Activated T-cell treated with anti-CD3 and anti-CD28 coated beads for 24 hours (primary cell): Measurements from ENCODE around the gene MYH9.
"Not testable (repeated sequence)": the region's sequence is repeated elsewhere in the genome, so short reads cannot be mapped to it uniquely, and the experiment has no call there.

Experiments used
- DNase-seq: peaks from one replicate; pipeline ENCODE4 v3.0.0-alpha.2; 2020; ENCODE audit warnings: low read depth

The MYH9 gene

DNA sequence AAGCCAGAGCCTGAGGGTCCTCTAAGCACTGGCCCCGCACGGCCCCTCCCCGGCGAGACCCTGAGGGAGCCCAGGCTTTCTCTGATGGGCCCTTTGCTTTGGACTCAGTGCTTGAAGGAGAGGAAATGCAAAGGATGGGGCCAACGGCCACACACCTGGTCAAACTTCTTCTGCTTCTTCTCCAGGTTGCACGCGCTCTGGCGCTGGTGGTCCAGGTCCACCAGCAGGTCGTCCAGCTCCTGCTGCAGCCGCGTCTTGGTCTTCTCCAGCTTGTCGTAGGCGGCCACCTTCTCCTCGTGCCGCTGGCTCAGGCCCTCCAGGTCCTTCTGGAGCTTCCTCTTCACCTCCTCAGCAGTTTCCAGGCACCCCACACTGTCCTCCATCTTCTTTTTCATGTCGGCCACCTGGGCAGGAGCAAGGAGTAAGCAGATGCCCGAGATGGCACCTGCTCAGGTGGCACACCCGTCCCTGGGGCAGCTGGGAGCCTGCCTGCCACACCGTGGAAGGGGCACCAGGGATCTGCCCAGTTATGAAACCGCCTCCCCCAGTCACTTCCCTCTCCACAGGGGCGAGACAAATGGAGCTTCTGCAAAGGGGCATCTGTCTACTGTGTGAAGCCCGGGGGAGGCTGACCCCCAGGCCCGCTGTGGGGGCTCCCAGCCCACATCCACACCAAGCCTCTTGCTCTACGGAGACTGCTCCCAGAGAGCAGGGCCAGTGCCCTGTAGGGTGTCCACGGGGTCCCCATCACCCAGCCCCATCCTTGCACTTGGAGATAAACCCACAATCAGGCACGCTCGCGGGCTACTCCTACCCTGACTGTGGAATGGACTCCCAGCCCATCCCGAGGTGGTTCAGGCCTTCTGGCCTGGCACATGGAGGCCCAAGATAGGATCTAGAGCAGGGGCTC lies 95.7 kb downstream of the MYH9 start:
- no peak for DNase-seq

DNA sequence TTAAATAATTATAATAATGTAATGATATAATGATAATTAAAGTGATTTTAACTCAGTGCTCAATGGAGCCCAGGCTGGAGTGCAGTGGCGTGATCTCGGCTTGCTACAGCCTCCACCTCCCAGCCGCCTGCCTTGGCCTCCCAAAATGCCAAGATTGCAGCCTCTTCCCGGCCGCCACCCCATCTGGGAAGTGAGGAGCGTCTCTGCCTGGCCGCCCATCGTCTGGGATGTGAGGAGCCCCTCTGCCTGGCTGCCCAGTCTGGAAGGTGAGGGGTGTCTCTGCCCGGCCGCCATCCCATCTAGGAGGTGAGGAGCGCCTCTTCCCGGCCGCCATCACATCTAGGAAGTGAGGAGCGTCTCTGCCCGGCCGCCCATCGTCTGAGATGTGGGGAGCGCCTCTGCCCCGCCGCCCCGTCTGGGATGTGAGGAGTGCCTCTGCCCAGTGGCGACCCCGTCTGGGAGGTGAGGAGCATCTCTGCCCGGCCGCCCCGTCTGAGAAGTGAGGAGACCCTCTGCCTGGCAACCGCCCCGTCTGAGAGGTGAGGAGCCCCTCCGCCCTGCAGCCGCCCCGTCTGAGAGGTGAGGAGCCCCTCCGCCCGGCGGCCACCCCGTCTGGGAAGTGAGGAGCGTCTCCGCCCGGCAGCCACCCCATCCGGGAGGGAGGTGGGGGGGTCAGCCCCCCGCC lies 97.2 kb downstream of the MYH9 start:
- not testable (repeated sequence) for DNase-seq

DNA sequence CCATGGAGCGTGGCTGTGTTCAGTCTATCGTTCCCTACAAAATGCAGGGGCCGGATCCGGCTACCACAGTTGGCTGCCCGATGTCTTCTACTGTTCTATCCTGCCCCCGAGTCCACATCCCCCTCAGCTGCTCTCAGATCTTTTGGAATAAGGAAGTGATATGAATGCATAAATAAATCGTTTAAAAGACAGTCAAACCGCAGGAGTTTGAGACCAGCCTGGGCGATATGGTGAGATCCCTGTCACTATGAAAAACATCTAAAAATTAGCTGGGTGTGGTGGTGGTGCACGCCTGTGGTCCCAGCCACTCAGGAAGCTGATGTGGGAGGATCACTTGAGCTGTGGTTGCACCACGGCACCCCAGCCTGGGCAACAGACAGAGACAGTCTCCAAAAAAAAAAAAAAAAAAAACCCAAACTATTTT lies 97.8 kb downstream of the MYH9 start:
- not testable (repeated sequence) for DNase-seq

DNA sequence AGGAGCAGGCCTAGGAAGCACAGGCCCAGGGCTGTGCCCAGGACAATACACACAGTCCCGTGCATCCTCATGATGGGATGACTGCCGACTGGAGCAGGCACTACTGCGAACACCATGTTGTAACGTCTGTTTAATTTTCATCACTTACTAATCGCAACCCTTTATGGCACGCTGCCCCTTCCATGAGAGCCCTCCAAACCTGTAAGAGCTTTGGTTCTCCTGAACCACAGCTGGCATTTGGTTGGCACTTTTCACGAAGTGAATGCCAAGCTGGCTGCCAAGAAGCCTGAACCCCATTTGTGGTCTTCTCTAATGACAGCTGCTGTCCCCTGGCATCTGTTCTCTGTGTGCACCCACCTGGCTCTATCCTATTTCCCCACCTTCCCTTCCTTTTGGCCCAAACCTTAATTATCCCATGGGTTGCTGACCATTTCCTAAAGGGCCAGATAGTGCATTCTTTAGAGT lies 98.3 kb downstream of the MYH9 start:
- no peak for DNase-seq

DNA sequence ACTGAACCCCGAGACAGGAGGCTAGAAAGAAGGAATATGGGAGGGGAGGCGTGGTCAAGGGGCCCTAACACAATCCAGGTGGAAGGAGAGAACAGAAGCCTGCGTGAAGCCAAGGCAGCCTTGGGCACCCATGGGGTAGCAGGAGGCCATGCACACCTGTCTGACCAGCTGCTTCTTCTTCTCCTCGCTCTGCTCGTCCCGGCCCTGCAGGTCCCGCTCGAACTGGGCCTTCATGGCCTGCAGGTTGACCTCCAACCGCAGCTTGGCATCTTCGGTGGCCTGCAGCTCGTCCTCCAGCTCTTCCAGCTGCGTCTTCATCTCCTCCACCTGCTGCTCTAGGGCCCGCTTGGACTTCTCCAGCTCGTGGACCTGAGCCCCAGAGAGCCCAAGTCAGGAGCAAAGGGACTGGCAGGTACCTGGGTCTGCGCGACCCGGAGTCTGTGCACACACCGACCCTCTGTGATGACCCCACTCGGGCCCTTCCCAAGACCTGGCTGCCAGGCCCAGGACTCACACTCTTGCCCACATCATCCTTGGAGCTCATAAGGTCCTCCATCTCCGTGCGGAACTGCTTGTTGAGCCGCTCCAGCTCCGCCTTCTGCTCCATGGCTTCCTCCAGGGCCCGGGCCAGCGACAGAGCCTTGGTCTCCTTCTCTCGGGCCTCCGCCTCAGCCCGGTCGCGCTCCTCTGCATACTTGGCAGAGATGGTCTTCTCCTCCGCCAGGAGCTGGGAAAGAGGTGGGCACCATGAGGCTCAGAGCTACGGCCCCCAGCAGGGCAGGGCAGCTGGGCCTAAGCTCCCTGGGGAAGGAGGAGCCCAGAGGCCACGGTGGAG lies 99.0 kb downstream of the MYH9 start:
- no peak for DNase-seq

DNA sequence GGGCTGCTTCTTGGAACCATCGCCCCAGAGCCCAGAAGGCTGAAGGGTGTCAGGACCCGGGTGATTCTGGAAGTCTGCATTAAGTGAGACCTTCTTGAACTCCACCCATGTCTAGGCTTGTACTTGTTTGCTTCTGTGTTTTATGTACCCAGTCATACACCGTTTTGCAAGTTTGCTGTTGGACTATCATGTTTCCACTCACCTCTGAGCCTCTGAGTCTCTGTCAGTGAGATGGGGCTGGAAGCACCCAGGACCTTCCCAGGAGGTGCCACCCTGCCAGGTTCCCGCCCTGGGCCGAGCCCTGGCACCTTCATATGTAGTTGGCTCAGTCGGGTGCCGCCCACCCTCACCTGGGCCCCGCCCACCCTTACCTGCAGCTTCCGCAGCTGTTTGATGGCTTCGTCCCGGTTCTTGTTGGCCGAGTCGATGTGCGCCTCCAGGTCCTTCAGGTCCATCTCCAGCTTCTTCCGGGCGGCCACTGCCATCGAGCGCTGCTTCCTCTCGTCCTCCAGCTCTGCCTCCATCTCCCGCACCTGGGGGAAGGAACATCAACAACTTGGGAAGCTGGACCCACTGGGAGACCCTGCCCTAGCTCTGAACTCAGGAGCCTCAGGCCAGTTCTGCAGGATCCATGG lies 99.8 kb downstream of the MYH9 start:
- no peak for DNase-seq

DNA sequence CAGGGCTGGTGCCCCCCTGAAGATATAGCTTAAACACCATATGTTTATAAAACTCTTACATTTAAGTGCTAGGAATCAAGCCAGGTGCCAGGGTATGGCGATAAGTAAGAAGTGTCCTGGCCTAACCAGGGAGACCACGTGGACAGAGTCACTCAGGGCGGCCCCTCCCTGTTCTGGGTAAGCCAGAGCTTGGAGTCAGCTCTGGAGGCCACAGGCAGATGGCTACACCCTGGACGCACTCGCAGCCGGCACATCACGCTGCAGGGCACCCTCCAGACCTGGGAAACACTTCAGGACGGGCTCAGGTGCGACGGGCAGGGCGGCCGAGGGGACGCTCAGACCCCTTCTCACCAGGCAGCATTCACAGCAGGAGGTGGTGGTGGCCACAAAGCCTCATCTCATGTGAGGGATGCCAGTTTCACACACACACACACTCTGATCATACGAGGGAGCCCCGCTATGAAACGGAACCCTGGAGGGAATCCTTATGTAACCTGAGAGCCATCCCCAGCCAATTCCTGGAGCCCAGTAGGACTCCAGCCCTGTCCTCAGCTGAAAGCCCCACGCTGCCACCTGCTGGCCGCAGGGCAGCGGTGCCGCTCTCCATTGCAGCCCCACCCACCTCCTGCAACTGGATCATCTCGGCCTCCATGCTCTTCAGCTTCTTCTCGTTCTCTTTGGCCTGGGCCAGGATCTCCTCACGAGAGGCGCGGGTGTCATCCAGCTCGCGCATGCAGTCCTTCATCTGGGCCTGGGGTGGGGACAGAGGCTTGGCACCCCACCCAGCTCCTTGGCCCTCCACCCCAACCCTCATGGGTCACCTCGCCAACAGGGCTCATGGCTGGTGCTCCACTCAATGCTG lies 101.4 kb downstream of the MYH9 start:
- peak; percentile 58 for DNase-seq

DNA sequence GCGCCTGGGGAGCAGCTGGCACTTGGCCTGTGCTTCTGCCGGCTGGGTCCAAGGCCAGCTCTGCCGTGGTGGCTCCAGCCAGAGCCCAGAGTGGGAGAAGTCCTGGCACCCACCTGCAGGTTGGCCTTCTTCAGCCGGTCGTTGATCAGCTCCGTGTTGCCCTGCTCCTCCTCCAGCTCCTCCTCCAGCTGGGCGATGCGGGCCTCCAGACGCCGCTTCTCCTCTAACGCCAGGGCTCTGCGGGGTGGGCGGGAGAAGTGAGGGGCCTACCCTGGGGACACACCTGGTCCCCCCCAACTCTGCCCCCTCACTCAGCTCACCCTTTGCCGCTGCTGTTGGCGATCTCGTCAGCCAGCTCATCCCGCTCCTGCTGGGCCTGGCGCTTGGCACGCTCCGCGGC lies 102.2 kb downstream of the MYH9 start:
- DNase-seq: no peak

DNA sequence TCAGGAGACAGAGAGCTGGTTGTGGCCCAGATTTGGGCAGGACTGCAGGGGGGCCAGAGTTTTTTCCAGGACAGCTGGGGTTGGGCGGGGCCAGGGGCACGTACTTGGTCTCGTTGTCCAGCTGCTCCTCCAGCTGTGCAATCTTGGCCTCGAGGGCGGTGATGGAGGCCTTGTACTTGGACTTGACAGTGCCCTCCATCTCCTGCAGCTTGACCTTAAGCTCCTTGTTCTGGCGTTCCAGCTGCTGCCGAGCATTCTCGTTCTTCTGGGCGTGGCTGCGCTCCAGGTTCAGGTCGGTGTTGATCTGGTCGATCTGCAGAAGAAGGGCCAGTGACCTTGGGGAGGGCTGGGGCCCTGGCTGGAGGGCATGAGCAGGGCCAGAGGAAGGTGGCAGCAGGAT lies 102.8 kb downstream of the MYH9 start:
- no peak for DNase-seq

DNA sequence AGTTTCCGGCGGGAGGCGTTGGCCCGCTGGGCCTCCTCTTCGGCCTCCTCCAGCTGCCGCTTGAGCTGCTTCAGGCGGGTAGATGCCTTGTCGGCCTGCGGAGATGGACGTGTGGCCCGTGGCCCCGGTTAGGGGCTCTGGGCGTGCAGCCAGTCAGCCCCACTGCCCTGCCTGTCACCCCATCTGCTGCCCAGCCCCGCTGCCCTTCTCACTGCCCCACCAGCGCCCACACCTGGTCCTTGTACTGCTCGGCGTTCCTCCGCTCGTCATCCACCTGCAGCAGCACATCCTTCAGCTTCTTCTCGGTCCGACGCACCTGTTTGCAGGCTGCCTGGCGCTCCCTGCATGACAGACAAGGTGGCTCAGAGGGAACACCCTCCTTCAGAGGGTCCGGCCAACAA lies 103.6 kb downstream of the MYH9 start:
- no peak for DNase-seq

DNA sequence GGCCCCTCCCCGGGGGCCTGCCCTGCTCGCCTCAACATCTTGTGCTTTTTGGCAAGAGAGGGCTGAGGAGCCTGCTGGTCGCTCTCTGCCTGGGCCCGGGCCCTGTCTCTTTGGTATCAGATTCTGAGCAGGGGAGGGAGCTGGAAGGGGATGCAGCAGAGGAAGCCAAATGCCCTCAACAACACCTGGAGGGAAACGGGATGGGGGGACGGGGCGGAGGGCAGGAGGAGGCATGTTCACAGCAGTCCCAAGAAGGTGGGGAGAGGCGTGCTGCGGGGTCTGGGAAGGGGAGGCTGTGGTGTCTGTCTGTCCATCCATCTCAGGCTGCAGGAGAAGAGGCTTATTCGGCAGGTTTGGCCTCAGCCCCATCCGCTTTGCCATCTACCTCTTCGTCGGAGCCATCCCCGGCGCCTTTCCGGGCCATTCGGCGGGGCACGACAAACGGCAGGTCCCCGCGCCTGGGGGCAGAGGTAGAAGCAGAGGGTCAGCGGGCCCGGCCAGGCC lies 105.4 kb downstream of the MYH9 start:
- no peak for DNase-seq

DNA sequence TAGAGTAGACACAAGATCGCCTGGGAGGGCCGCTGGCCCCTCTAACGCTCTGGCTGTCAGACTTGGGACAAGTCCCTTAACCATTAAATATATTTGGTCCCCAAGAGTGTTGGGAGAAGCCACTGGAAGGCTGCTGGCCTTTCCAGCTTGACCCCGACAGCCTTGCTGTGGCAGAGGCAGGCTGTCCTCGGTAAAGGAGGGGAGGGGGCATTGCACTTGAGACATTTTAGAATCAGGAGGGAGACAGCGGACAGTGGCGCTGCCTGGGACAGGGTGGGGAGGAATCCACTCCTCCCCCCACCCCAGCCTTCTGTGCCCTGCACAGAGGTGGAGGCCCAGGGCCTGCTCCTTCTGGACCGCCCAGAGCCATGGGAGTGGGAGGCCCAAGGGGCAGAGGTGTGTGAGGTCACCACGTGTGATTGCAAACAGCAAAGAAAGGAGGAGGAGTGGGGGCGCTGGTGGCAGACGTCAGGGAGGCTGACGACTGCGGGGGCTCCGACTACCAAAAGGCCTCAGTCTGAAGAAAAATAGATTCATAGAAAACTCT lies 105.9 kb downstream of the MYH9 start:
- no peak for DNase-seq

DNA sequence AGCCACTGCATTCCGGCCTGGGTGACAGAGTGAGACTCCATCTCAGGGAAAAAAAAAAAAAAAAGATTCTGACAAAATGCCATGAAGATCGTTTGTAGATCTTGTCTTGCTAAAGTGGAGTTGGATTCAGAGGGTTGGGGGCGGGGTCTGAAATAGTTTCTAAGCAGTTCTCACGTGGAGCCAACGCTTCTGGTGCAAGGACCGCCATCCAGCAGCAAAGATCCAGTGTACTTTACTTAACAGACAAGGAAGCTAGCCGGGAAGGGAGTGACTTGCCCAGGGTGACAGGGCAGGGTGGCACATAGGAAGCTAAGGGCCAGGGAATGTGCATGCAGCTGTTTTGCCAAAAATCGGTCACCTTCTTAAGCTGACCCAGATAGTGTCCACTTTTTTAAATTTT lies 107.4 kb downstream of the MYH9 start:
- no peak for DNase-seq

DNA sequence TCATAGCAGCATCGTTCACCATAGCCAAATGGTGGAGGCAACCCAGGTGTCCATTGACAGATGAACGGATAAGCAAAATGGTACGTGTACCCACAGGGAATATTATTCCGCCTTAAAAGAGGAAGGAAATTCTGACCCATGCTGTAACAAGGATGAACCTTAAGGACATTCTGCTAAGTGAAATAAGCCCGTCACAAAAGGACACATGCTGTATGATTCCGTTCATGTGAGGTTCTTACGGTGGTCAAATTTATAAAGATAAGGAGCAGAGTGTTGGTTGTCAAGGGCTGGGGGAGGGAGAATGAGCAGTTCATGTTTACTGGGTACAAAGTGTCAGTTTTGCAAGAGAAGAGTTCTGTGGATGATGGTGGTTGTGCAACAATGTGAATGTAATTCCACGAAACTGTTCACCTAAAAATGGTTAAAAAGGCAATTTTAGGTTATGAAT lies 108.5 kb downstream of the MYH9 start:
- DNase-seq: no peak

DNA sequence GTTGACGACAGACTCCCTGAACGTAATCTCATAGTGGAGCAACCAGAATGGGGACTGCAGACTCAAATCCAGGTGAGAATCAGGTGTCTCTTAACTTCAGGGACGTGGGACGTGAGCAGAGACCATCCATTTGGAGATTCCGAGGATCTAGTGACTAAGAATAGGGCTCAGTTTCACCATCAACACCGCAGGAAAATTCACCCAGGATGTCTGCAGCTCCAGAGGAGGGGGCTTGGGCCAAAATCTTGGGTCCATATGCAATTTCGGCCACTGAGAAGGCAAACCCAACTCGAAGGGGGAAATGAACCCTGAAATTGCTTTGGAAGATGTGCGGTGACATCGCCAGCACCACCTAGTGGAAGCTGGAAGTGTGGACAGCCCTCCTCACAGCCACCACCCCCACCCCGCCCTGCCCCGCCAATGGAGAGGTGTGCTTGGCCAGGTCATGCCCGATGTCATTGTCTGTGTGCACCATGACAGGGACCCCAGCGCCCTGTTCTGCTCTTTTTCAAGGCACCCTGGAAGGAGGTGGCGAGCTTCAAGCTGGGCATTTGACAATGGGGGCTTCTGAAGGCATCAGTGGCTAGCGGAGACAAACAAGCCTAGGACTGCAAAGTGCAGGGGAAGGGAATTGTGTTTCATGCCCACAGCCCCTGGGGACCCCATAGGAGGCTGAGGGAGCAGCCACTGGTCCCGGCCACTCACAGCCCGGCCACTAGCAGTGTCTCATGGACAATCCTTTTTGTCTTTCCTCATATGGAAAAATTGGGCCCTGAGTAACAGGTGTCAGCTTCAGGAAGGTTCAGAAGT lies 110.1 kb downstream of the MYH9 start:
- peak; percentile 65 for DNase-seq

DNA sequence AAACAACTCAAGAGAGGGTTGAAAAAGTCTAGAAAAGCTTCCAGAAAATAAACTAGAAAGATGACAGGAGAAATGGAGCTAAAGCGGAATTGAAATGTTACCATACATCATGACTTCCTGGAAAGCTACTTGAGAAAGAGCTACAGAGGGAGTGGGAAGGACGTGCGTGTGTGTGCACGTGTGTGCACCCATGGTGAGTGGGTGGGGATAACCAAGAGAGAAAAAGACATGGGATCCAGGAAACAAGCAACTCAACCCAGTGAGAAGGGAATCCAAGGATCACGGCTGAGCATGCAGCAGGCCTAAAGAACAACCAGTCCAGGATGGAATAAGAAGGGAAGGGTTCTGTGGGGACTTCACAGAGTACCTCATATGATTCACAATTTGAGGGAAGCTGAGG lies 113.2 kb downstream of the MYH9 start:
- DNase-seq: no peak

DNA sequence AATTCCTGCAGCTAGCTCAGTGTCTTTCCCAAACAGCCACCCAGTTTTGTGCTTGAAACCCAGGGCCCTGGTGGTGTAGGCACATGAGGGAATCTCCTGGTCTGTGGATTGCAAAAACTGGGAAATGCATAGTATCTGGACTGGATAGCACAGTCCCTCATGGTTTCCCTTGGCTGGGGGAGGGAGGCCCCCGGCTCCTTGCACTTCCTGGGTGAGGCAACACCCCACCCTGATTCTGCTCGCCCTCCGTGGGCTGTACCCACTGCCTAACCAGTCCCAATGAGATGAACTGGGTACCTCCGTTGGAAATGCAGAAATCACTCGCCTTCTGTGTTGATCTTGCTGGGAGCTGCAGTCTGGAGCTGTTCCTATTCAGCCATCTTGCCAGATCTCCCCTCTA lies 115.8 kb downstream of the MYH9 start:
- not testable (repeated sequence) for DNase-seq

DNA sequence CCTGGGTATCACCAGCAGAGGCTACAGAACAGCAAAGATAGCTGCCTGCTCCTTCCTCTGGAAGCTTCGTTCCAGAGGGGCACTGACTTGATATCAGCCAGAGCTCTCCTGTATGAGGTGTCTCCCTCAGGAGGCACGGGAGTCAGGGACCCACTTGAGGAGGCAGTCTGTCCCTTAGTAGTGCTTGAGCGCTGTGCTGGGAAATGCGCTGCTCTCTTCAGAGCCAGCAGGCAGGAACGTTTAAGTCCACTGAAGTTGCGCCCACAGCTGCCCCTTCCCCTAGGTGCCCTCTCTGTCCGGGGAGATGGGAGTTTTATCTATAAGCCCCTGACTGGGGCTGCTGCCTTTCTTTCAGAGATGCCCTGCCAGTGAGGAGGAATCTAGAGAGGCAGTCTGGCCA lies 116.5 kb downstream of the MYH9 start:
- not testable (repeated sequence) for DNase-seq

DNA sequence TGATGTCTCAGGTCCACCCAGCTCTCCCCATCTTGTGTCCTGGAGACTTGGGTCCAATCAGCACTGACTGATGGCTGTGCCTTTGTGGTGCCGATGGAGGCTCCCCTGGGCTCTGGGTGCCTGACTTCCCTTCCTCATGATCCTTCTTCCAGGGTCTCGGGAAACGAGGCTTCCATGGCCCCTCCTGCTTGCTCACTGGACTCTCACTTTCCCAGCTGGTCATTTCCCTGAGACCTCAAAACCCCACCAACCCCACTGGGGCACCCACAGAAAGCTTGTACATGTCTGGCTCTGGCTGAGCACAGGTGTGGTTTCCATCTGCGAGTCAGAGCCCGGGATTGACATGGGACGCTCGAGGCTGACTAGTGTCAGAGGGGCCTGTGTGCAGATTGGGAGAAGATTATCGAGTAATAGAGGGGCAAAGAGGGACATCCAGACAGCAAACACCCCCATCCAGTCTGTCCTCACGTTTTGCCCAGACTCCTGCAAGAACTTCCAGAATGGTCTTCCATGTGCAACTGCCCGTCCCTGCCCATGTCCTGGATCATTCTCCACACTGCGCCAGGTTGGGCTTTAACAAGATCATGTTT lies 119.8 kb downstream of the MYH9 start:
- no peak for DNase-seq
